HepG2 (cell line): ENCODE results near the gene ADCY6. TPM values are rescaled to one million over a fixed set of nuclear protein-coding genes. Genes with fewer than 3 reads are reported as not detected.

ENCODE experiments used
- ATAC-seq: fragments of 200-7000 bp; cut with Tn5 transposase; 3 replicates; pipeline ENCODE4 v1.9.1; 2020; ENCODE audit warnings: mild to moderate bottlenecking, moderate library complexity
- BruUV-seq: library from RNA; stranded (reverse); fragments of 400-500 nt; replicated peaks from 2 replicates; lab custom pipeline; 2021; lab: Mats Ljungman, UMichigan
- CTCF ChIA-PET: fragments of 300-600 bp; formaldehyde crosslinking; extraction: SDS; loops from one replicate; lab custom pipeline; 2021; ENCODE audit warnings: low total read pairs, inconsistent platforms, low intra/inter-chr PET ratio; lab: Yijun Ruan, JAX
- POLR2A ChIA-PET: fragments of 350-600 bp; sonication (Branson Sonifier 250); formaldehyde crosslinking; loops from one replicate; lab custom pipeline; 2020; ENCODE audit warnings: antibody characterized with exemption, inconsistent platforms; lab: Yijun Ruan, JAX
- DNase-seq: peaks from one replicate; pipeline ENCODE4 v3.0.0-alpha.2; 2015; ENCODE audit warnings: low spot score
- FAIRE-seq: peaks from 3 replicates; lab custom pipeline; 2011; peaks lifted over from hg19 to GRCh38; lab: Jason Lieb, UNC
- H2AFZ ChIP-seq: one replicate; pipeline ENCODE4 v1.6.1; 2011; ENCODE audit warnings: low read length, inconsistent platforms
- H3K27ac ChIP-seq: fragments of 300-600 bp; 3 replicates; pipeline ENCODE4 v1.8.0; 2011; ENCODE audit warnings: mixed run types, mild to moderate bottlenecking, mixed read lengths, low read length, inconsistent platforms; ENCODE audit not compliant: insufficient read depth; ENCODE audit errors: extremely low read length
- H3K27me3 ChIP-seq, 2 experiments: fragments of 200-600 bp in 1 of 2; 2 replicates in 1 of 2; 3 replicates in 1 of 2; pipeline versions ENCODE4 v1.6.0 to v1.8.0; 2011; ENCODE audit warnings: low read length in 2 of 2, mild to moderate bottlenecking in 2 of 2, moderate library complexity in 2 of 2, inconsistent platforms in 1 of 2; ENCODE audit not compliant: insufficient read depth in 2 of 2, control insufficient read depth in 1 of 2
- H3K36me3 ChIP-seq, 2 experiments: fragments of 200-600 bp in 1 of 2; replicated peaks in 1 of 2; 2 replicates in 1 of 2; 3 replicates in 1 of 2; pipeline versions ENCODE4 v1.5.1 to v1.8.0; 2011; ENCODE audit warnings: low read length in 2 of 2, inconsistent platforms in 1 of 2; ENCODE audit not compliant: insufficient read depth in 2 of 2, control insufficient read depth in 1 of 2
- H3K4me1 ChIP-seq: 2 replicates; pipeline ENCODE4 v1.5.1; 2012; ENCODE audit warnings: low read length, inconsistent platforms; ENCODE audit not compliant: insufficient read depth
- H3K4me2 ChIP-seq: 2 replicates; pipeline ENCODE4 v1.6.0; 2011; ENCODE audit warnings: low read depth, low read length, inconsistent platforms
- H3K4me3 ChIP-seq, 3 experiments: fragments of 200-600 bp in 1 of 3; sonication (generic), shearing (Covaris generic) in 1 of 3; replicated peaks in 1 of 3; 2 replicates each; pipeline ENCODE4 v1.5.1; 2011 to 2016; ENCODE audit warnings: low read length in 3 of 3, inconsistent platforms in 2 of 3, low read depth in 2 of 3, mild to moderate bottlenecking in 2 of 3, control low read depth in 1 of 3, mixed read lengths in 1 of 3; ENCODE audit not compliant: insufficient read depth in 1 of 3
- H3K79me2 ChIP-seq: one replicate; pipeline ENCODE4 v1.6.1; 2011; ENCODE audit warnings: low read length, inconsistent platforms; ENCODE audit not compliant: insufficient read depth
- H3K9ac ChIP-seq: 2 replicates; pipeline ENCODE4 v1.6.0; 2011; ENCODE audit warnings: mild to moderate bottlenecking, low read depth, low read length, inconsistent platforms; ENCODE audit not compliant: insufficient read depth
- H3K9me3 ChIP-seq: 2 replicates; pipeline ENCODE4 v1.5.1; 2012; ENCODE audit warnings: mild to moderate bottlenecking, low read length
- H4K20me1 ChIP-seq: 2 replicates; pipeline ENCODE4 v1.6.0; 2011; ENCODE audit warnings: inconsistent platforms, mild to moderate bottlenecking, low read length, moderate library complexity; ENCODE audit not compliant: insufficient read depth
- HDAC1 ChIP-seq: sonication (generic); formaldehyde crosslinking; IDR thresholded peaks from 2 replicates; pipeline ENCODE4 v1.5.1; 2020; ENCODE audit warnings: mild to moderate bottlenecking, missing genetic modification reagents
- IRF1 ChIP-seq: sonication (generic); formaldehyde crosslinking; IDR thresholded peaks from 2 replicates; pipeline ENCODE4 v1.4.0; 2020; ENCODE audit warnings: low read depth, mild to moderate bottlenecking, missing genetic modification reagents
- RFX5 ChIP-seq: IDR thresholded peaks from 2 replicates; pipeline ENCODE4 v1.6.1; 2011; ENCODE audit warnings: low read depth, low read length, improper control_type of control experiment
- RFXANK ChIP-seq: IDR thresholded peaks from 2 replicates; pipeline ENCODE4 v1.6.1; 2016
- SPEN ChIP-seq: sonication (generic); formaldehyde crosslinking; IDR thresholded peaks from 2 replicates; pipeline ENCODE4 v1.5.1; 2020; ENCODE audit warnings: low read depth, mild to moderate bottlenecking, missing genetic modification reagents
- ZBTB26 ChIP-seq: IDR thresholded peaks from 2 replicates; pipeline ENCODE4 v1.6.1; 2016; ENCODE audit warnings: missing compliant biosample characterization, missing genetic modification reagents, borderline replicate concordance
- ZNF205 ChIP-seq: IDR thresholded peaks from 2 replicates; pipeline ENCODE4 v1.6.1; 2018; ENCODE audit warnings: missing biosample characterization, missing genetic modification reagents
- ZNF619 ChIP-seq: sonication (generic); formaldehyde crosslinking; IDR thresholded peaks from 2 replicates; pipeline ENCODE4 v1.4.0; 2020; ENCODE audit warnings: mild to moderate bottlenecking, missing genetic modification reagents
- ZNF639 ChIP-seq: conservative IDR thresholded peaks from 2 replicates; pipeline ENCODE4 v1.6.1; 2018; ENCODE audit warnings: missing genetic modification reagents
- WGBS: methylation state at CpG from one replicate; pipeline ENCODE4 v1.1.6; 2017; ENCODE audit warnings: low lambda C conversion rate; 5-methylcytosine and 5-hydroxymethylcytosine counted together
- in situ Hi-C: cut with HindIII; loops from 2 replicates; pipeline ENCODE4 v1.10.0; 2017; ENCODE audit warnings: low pct_unique_long_range_greater_than_20kb; ENCODE audit not compliant: extremely low pct_ligation_motif_present
- intact Hi-C: fragments of 100-400 bp; cut with micrococcal nuclease; formaldehyde crosslinking; loops from one replicate; pipeline ENCODE4 v1.10.0; 2022; ENCODE audit not compliant: unreplicated experiment
- polyA plus RNA-seq, 8 experiments: library from polyadenylated mRNA; depleted of rRNA in 3 of 8; stranded (reverse) in 7 of 8; unstranded in 1 of 8; fragments of >200 nt; fragmentation: Illumina TruSeq in 4 of 8; extraction: Trizol in 4 of 8; gene quantifications; 2 replicates each; pipeline versions ENCODE4 v1.2.1 to v1.2.3, GENCODE V29; 2011 to 2016; ENCODE audit warnings: low read depth in 4 of 8, missing spikeins in 1 of 8, mixed read lengths in 1 of 8; ENCODE audit not compliant: insufficient read depth in 1 of 8
- total RNA-seq, 5 experiments: library from RNA; depleted of rRNA; stranded (reverse); fragments of >200 nt; fragmentation: Illumina TruSeq; extraction: Trizol; gene quantifications; 2 replicates each; pipeline ENCODE4 v1.2.3, GENCODE V29; 2016; ENCODE audit warnings: low read depth in 1 of 5

The ADCY6 gene
- total and polyA plus RNA-seq, 2 of the 13 experiments (the other 11 are each of a cell fraction or from before 2014, with no cell fraction given): 10.6 to 11.8 TPM

- Histone ChIP-seq H4K20me1 (no peaks in the 10 kb centered on the region), H3K4me2 (no peak overlapping the region), H3K36me3 (peaks cover 9 to 15% of the 10 kb centered on the region in 2 experiments; a peak in 4 of 5 replicates), H3K4me3 (no peak overlapping the region), H3K27ac (no peak overlapping the region), H3K79me2 (no peaks in the 10 kb centered on the region)
- intact Hi-C loops: no loop called here
- no peak for DNase-seq
- BruUV-seq: no TSS peak
- WGBS: 96% methylated on average over 4 of the region's 6 CpGs
- POLR2A ChIA-PET: no interaction called here
- no peak for TF ChIP-seq HDAC1
- TF ChIP-seq, all 625 proteins: peak for 0
- in situ Hi-C loops: no loop called here
- H3K27me3 ChIP-seq: no peaks in the 10 kb centered on the region
- H3K4me1 ChIP-seq: no peaks in the 10 kb centered on the region
- FAIRE-seq: no peak
- no peak overlapping the region for H3K9ac ChIP-seq
- CTCF ChIA-PET: no interaction called here
- H3K9me3 ChIP-seq: no peaks in the 10 kb centered on the region
- ATAC-seq: no peak
- H2AFZ ChIP-seq: no peak overlapping the region
These were observed 21.4 kb downstream of the ADCY6 start for GRCh38 chr12:48767521-48767920.

GRCh38 chr12:48767047-48767446 is 21.8 kb downstream of the ADCY6 start:
- ATAC-seq: no peak
- Histone ChIP-seq H3K27me3 (no peaks in the 10 kb centered on the region), H3K79me2 (no peaks in the 10 kb centered on the region), H3K4me3 (no peak overlapping the region), H3K36me3 (peaks cover 5 to 10% of the 10 kb centered on the region in 2 experiments; a peak in 4 of 5 replicates), H3K4me1 (no peaks in the 10 kb centered on the region), H2AFZ (no peak overlapping the region), H3K4me2 (no peak overlapping the region), H3K9me3 (no peaks in the 10 kb centered on the region), H4K20me1 (no peaks in the 10 kb centered on the region), H3K27ac (no peak overlapping the region), H3K9ac (no peak overlapping the region)
- in situ Hi-C loops: no loop called here
- ChIA-PET CTCF (no interaction called here), POLR2A (no interaction called here)
- TF ChIP-seq ZNF619 (no peak), ZBTB26 (no peak), IRF1 (CRISPR knock-in tag) (no peak), SPEN (no peak), ZNF205 (no peak), ZNF639 (CRISPR knock-in tag) (no peak), RFXANK (CRISPR knock-in tag) (no peak), RFX5 (no peak)
- FAIRE-seq: no peak
- no peak for DNase-seq
- 94% methylated on average over 4 of the region's 4 CpGs for WGBS
- BruUV-seq: no TSS peak
- intact Hi-C loops: no loop called here
